Measurements from ENCODE around the gene PRKAR1B.

PRKAR1B gene

DNA sequence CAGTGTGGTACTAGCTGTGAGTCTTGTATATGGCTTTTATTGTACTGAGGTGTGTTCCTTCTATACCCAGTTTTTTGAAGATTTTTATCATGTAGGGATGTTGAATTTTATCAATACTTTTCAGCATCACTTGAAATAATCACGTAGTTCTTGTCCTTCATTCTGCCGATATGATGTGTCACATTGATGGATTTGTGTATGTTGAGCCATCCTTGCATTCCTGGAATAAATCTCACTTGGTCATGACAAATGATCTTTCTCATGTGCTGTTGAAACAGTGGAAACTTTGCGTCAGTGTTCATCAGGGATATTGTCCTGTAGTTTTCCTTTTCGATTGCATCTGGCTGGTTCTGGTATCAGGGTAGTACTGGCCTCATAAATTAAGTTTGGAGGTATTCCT is 7.1 kb upstream of the PRKAR1B start:
- Histone ChIP-seq H3K27me3 (ENCODE audit: control insufficient read depth, insufficient read depth, low read length) (no peaks in the 10 kb centered on the region), H3K4me1 (ENCODE audit: control insufficient read depth, insufficient read depth, low read length) (peaks cover 2% of the 10 kb centered on the region), H3K27ac (ENCODE audit: low read depth, low read length) (no peak overlapping the region), H3K36me3 (ENCODE audit: control insufficient read depth, insufficient read depth, low read length) (peaks cover 4% of the 10 kb centered on the region), H3K9ac (ENCODE audit: low read length) (no peak overlapping the region), H3K4me3 (ENCODE audit: low read length) (no peak overlapping the region)

DNA sequence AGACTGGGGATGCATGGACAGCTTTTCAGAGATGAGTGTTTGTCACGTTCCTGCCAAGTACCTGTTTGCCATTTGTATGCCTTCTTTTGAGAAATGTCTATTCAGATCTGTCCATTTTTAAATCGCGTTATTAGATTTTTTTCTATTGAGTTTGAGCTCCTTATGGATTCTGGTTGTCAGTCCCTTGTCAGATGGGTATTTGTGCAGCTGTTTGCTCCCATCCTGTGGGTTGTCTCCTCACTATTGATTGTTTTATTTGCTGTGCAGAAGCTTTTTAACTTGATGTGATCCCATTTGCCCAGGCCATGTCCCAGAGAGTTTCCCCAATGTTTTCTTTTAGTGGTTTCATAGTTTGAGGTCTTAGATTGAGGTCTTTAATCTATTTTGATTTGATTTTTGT is 5.5 kb upstream of the PRKAR1B start:
- H3K4me1 ChIP-seq (ENCODE audit: control insufficient read depth, insufficient read depth, low read length), result peaks cover 2% of the 10 kb centered on the region
- no peak overlapping the region for H3K27ac ChIP-seq (ENCODE audit: low read depth, low read length)
- no peak overlapping the region for H3K4me3 ChIP-seq (ENCODE audit: low read length)
- H3K27me3 ChIP-seq (ENCODE audit: control insufficient read depth, insufficient read depth, low read length), result no peaks in the 10 kb centered on the region
- H3K9ac ChIP-seq (ENCODE audit: low read length), result no peak overlapping the region
- peaks cover 6% of the 10 kb centered on the region for H3K36me3 ChIP-seq (ENCODE audit: control insufficient read depth, insufficient read depth, low read length)

DNA sequence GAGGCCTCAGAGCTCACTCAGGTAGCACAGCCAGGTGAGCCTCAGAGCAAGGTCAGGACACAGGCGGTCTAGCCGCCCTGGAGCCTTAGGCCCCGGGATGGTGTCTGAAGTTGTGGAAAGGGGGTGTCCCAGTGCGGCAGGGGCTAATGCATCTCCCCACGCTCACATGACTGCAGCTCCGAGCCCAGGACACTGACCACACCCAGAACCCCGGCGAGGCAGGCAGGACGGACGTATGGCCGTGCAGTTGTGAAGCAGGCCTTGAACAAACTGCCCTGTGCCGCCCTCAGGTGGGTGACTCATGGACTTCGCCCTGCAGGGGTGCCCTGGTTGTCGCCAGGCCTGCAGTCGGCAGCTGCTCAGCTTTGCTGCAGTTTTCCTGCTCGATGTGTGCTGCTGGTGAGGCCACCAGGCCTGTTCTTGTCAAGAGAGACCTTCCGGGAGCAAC is 5.0 kb upstream of the PRKAR1B start:
- H3K27ac ChIP-seq (ENCODE audit: low read depth, low read length), result no peak overlapping the region
- H3K36me3 ChIP-seq (ENCODE audit: control insufficient read depth, insufficient read depth, low read length), result peaks cover 6% of the 10 kb centered on the region
- peaks cover 2% of the 10 kb centered on the region for H3K4me1 ChIP-seq (ENCODE audit: control insufficient read depth, insufficient read depth, low read length)
- H3K9ac ChIP-seq (ENCODE audit: low read length), result no peak overlapping the region
- H3K4me3 ChIP-seq (ENCODE audit: low read length), result no peak overlapping the region
- H3K27me3 ChIP-seq (ENCODE audit: control insufficient read depth, insufficient read depth, low read length), result no peaks in the 10 kb centered on the region

DNA sequence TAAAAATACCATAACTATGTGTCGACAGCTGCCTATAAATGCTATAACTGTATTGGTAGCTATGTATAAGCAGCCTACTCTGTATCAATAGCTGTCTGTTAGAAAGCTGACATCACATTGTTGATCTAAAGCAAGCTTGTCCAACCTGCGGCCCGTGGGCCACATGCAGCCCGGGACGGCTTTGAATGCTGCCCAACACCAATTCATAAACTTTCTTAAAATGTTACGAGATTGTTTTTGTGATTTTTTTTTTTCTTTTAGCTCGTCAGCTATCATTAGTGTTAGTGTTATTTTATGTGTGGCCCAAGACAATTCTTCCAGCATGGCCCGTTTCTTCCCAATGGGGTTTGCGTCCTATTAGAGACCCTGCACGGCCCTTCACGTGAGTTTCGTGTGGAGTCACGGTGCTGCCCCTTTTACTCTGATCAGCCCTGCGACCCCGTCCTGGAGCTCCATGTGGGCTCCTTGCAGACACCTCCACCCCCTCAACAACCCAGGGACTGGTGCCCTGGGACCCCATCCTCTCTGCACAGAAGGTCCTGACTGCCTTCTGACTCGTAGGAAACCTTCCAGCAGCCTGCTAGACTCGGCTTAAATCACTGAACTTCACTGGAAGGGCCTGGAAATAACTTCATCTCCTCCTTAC is 4.5 kb upstream of the PRKAR1B start:
- no peak overlapping the region for H3K4me3 ChIP-seq (ENCODE audit: low read length)
- no peak overlapping the region for H3K9ac ChIP-seq (ENCODE audit: low read length)
- H3K36me3 ChIP-seq (ENCODE audit: control insufficient read depth, insufficient read depth, low read length), result peaks cover 6% of the 10 kb centered on the region
- no peak overlapping the region for H3K27ac ChIP-seq (ENCODE audit: low read depth, low read length)
- H3K4me1 ChIP-seq (ENCODE audit: control insufficient read depth, insufficient read depth, low read length), result peaks cover 2% of the 10 kb centered on the region
- H3K27me3 ChIP-seq (ENCODE audit: control insufficient read depth, insufficient read depth, low read length), result no peaks in the 10 kb centered on the region

DNA sequence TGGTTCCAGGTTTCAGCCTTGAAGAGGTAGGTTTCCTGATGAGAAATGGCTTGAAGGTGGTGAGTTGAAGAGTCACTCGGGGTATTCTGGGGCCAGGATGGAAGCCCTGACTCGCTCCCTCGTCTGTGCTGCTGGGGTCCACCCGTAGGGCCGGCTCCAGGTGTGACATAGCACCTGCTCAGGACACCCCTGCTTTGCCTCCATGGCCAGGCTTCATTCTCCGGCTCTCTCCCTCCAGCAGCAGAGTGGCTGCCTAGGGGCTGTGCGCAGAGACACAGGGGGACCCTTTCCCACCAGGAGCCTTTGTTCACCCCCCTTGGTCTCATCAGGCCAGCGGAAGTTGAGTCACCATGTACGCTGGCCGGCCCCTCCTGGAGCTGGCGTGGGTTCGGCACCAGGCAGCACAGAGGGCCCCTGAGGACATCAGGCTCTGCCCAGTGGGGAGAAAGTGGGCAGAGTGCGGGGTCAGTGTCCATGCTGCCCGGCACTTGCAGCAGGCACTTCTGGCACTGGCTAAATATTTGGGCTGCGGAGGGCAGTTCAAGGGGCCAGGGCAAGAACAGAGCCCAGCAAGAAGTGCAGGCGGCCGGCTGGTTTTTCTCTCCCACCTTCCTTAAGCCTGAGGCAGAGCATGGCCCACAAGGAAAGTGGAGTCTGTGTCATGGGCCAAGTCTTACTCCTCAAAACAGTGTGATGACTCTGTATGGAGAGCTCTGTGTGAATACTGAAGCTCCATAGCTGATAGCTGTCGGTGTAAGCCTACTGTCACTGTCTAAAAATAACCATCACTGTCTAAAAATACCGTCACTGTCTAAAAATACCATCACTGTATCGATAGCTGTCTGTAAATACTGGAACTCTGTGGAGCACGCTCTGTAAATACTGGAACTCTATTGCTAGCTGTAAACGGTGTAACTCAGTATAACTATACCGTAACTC is 3.7 kb upstream of the PRKAR1B start:
- Histone ChIP-seq H3K36me3 (ENCODE audit: control insufficient read depth, insufficient read depth, low read length) (peaks cover 6% of the 10 kb centered on the region), H3K27ac (ENCODE audit: low read depth, low read length) (no peak overlapping the region), H3K9ac (ENCODE audit: low read length) (no peak overlapping the region), H3K27me3 (ENCODE audit: control insufficient read depth, insufficient read depth, low read length) (no peaks in the 10 kb centered on the region), H3K4me1 (ENCODE audit: control insufficient read depth, insufficient read depth, low read length) (peaks cover 6% of the 10 kb centered on the region), H3K4me3 (ENCODE audit: low read length) (no peak overlapping the region)

DNA sequence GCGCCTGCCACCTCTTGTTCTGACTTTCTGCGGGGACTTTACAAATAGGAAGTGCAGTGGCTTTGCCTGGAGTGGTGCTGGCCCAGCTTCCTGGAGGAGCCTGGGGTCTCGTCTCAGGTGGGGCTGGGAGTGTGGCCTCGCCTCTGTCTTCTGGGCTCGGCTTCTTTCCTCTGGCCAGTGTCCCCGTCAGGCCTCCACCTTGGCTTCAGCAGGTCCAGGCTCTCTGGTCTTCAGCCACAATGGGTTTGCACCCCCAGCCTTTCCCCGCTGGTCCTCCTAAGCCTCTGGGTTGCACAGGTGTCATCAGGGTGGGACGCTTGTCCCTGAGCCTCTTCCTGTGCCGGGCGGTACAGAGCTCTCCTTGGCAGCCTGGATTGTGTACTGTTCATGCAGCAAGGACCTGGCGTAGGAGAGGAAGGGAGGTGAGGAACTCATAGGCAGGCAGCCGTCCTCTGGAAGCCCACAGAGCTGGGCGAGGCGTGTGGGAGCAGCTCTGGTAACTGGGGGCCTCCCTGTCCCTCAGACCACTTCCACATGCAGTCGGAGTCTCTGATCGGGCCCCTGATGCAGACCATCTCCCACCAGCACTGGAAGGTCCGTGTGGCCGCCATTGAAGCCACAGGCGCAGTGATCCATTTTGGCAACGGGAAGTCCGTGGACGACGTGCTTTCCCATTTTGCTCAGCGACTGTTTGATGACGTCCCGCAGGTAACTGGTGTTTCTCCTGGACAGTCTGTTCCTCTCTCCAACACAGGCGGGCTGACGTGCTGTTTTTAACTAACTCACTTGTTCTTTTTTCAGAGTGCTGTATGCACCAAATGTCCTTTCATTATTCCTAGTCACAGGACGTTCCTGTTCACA is 2.3 kb upstream of the PRKAR1B start:
- Histone ChIP-seq H3K36me3 (ENCODE audit: control insufficient read depth, insufficient read depth, low read length) (peaks cover 6% of the 10 kb centered on the region), H3K27ac (ENCODE audit: low read depth, low read length) (no peak overlapping the region), H3K27me3 (ENCODE audit: control insufficient read depth, insufficient read depth, low read length) (no peaks in the 10 kb centered on the region), H3K9ac (ENCODE audit: low read length) (no peak overlapping the region), H3K4me3 (ENCODE audit: low read length) (no peak overlapping the region), H3K4me1 (ENCODE audit: control insufficient read depth, insufficient read depth, low read length) (peaks cover 6% of the 10 kb centered on the region)

DNA sequence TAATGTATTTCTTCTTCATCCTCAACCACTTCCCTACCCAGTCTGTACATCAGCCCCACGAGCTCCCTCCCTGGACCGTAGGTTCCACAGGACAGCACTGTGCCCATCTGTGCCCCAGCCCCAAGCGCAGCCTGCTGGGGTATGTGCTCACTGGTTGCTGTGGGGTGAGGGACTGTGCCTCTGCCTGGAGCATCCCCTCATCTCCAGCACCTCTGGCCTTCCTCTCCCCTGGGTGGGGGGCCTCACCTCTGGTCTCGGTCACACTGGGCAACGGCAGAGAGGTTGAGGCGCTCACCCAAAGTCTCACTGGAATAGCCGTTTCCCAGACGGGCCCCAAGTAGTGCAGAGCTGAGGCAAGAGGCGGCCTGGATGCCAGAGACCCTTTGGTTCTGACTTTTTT is 1.5 kb upstream of the PRKAR1B start:
- Histone ChIP-seq H3K4me1 (ENCODE audit: control insufficient read depth, insufficient read depth, low read length) (peaks cover 6% of the 10 kb centered on the region), H3K27me3 (ENCODE audit: control insufficient read depth, insufficient read depth, low read length) (no peaks in the 10 kb centered on the region), H3K9ac (ENCODE audit: low read length) (no peak overlapping the region), H3K27ac (ENCODE audit: low read depth, low read length) (no peak overlapping the region), H3K4me3 (ENCODE audit: low read length) (peak overlapping the region; percentile 16), H3K36me3 (ENCODE audit: control insufficient read depth, insufficient read depth, low read length) (peaks cover 6% of the 10 kb centered on the region)

DNA sequence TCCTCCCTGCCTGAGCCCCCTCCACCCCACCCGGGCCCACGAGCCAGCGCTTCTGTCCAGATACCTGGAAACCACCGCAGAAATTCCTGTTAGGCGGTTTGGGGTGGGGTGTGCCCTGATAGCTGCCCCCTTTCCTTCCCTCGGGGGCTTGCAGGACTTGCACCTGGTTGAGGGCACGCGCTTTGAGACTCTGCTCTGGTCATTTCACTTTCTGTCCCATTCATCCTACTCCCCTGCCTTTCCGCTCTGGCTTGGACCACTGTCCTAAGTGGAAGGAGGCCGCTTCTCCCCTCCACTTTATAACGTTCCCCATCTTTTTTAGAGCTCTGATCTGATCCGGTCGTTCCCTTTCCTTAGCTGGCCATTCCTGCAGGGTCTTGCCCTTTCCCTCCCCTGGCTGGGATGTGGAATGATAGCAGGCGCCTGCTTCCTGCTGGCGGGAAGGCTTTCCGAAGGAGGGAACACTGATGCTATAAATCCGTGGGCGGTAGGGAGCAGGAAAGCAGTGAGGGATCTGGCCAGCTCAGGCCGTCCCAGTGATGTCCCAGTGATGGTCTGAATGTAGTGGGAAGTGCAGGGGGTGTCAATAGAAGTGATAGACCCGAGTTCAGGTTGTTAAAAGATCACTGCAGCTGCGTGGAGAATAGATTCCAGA is 852 bp upstream of the PRKAR1B start:
- H3K36me3 ChIP-seq (ENCODE audit: control insufficient read depth, insufficient read depth, low read length), result peaks cover 6% of the 10 kb centered on the region
- peak overlapping the region; percentile 3 for H3K4me3 ChIP-seq (ENCODE audit: low read length)
- peaks cover 6% of the 10 kb centered on the region for H3K4me1 ChIP-seq (ENCODE audit: control insufficient read depth, insufficient read depth, low read length)
- no peak overlapping the region for H3K9ac ChIP-seq (ENCODE audit: low read length)
- H3K27me3 ChIP-seq (ENCODE audit: control insufficient read depth, insufficient read depth, low read length), result no peaks in the 10 kb centered on the region
- no peak overlapping the region for H3K27ac ChIP-seq (ENCODE audit: low read depth, low read length)

DNA sequence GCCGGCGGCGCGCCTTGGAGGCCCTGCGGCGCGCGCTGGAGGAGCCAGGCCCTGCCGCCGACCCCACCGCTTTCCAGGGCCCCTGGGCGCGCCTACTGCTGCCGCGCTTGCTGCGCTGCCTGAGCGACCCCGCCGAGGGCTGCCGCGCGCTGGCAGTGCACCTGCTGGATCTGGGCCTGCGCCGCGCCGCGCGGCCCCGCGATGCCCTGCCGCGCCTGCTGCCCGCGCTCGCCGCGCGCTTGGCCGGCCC is 302 bp downstream of the PRKAR1B start:
- Histone ChIP-seq H3K36me3 (ENCODE audit: control insufficient read depth, insufficient read depth, low read length) (peaks cover 6% of the 10 kb centered on the region), H3K4me3 (ENCODE audit: low read length) (peak overlapping the region; percentile 87), H3K27ac (ENCODE audit: low read depth, low read length) (peak overlapping the region; percentile 30), H3K4me1 (ENCODE audit: control insufficient read depth, insufficient read depth, low read length) (peaks cover 4% of the 10 kb centered on the region), H3K27me3 (ENCODE audit: control insufficient read depth, insufficient read depth, low read length) (no peaks in the 10 kb centered on the region), H3K9ac (ENCODE audit: low read length) (peak overlapping the region; percentile 39)

DNA sequence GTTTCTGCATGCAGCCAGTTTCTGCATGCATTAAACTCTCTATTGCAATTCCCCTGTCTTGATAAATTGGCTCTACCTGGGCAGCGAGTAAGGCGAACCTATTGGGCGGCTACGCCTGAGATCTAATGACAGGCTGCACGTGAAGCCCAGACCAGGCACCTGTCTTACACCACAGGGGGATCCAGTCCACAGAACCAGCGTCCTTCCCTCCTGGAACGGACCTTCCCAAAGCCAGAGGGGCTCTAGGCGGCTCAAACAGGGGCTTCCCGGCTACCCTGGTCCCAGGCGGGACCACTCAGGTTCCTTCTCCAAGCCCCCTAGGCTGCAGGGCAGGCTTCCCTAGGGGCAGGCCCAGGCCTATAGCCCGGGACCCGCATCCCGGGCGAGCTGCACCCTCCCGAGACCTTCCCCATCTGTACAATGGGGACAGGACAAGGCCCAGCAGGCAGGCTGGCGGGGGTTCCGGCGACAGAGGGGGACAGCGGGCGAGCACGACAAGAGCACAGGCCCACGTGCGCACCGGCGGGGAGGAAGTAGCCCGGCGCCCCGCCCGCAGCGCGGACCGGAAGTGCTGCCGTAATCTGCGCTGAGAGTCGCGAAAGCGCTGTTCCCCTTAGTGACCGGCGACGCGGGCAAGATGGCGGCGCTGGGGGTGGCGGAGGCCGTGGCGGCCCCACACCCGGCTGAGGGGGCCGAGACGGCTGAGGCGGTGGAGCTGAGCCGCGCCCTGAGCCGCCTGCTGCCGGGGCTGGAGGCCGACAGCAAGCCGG is 812 bp downstream of the PRKAR1B start, which contains the start of gene DNAAF5:
Gene DNAAF5, plus strand, starts transcription at position 616 of the 770 bp plus-strand sequence. Its CDS starts 22 bp downstream, at position 638.
- Histone ChIP-seq H3K27me3 (ENCODE audit: control insufficient read depth, insufficient read depth, low read length) (no peaks in the 10 kb centered on the region), H3K4me3 (ENCODE audit: low read length) (peak within 1 kb of the TSS; percentile 87), H3K27ac (ENCODE audit: low read depth, low read length) (peak within 1 kb of the TSS; percentile 57), H3K9ac (ENCODE audit: low read length) (peak within 1 kb of the TSS; percentile 81), H3K36me3 (ENCODE audit: control insufficient read depth, insufficient read depth, low read length) (peaks cover 6% of the 10 kb centered on the region), H3K4me1 (ENCODE audit: control insufficient read depth, insufficient read depth, low read length) (peaks cover 4% of the 10 kb centered on the region)

DNA sequence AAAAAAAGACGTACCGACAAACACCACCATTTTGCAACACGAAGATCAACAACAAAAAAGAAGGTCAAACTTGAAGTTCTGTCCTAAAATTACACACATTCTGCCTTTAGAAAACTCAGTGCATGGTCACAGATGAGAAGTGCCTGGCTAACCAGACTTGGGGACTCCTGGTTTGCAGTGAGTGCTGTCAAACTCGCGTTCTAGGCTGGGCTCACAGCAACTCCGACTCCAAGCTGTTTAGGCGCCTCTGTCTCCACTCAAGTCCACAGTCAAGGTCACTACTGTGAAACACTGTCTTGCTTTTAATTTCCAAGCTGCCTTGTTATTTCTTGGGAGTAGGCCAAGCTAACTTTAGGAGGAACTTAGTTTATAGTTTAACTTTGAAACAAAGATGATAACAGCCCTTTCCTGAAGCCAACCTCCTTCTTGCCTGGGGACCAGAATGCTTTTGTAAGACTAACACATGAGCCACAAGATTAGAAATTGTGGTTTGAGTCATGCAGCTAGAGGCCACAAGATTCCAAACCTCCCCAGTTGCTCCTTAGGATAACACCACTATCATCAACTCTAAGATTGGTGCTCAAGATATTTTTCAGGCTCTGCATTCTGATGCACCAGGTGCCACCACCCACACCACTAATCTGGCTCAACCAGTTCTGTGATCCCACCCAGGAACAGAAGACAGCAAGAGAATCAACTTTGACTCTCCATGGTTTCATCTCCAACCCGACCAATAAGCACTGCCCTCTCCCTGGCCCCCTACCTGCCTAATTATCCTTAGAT is 1.7 kb downstream of the PRKAR1B start:
- H3K36me3 ChIP-seq (ENCODE audit: control insufficient read depth, insufficient read depth, low read length), result peaks cover 6% of the 10 kb centered on the region
- peaks cover 4% of the 10 kb centered on the region for H3K4me1 ChIP-seq (ENCODE audit: control insufficient read depth, insufficient read depth, low read length)
- H3K27ac ChIP-seq (ENCODE audit: low read depth, low read length), result no peak overlapping the region
- H3K9ac ChIP-seq (ENCODE audit: low read length), result no peak overlapping the region
- no peaks in the 10 kb centered on the region for H3K27me3 ChIP-seq (ENCODE audit: control insufficient read depth, insufficient read depth, low read length)
- peak overlapping the region; percentile 87 for H3K4me3 ChIP-seq (ENCODE audit: low read length)
